Measurements from ENCODE around the gene LSR. TPM values are rescaled to one million over a fixed set of nuclear protein-coding genes. Genes with fewer than 3 reads are reported as not detected.

LSR gene
- total and polyA plus RNA-seq, 2 experiments from 2014 or later, result 116 to 212 TPM

- H3K4me2 ChIP-seq, result no peak overlapping the region
- no peaks in the 10 kb centered on the region for H3F3A ChIP-seq (replicated peaks; ENCODE audit: low read depth)
- H3K4me1 Mint-ChIP-seq, result peaks cover 5% of the 10 kb centered on the region
- no peaks in the 10 kb centered on the region for H3K27me3 ChIP-seq (ENCODE audit: insufficient read depth)
- H4K20me1 ChIP-seq (replicated peaks; ENCODE audit: insufficient read depth), result peaks cover 33% of the 10 kb centered on the region
- H3K79me2 ChIP-seq (replicated peaks; ENCODE audit: insufficient read depth), result peaks cover 42% of the 10 kb centered on the region
- peaks cover 22% of the 10 kb centered on the region for H3K27me3 Mint-ChIP-seq (ENCODE audit: insufficient read depth, low read depth, poor library complexity)
- ATAC-seq, result no peak
- no peaks in the 10 kb centered on the region for H3K9me3 Mint-ChIP-seq
- H3K4me3 ChIP-seq, result no peak overlapping the region
- no peak for TF ChIP-seq ZNF114 (CRISPR knock-in tag; IDR thresholded peaks at IDR 0.05)
- H3K9me2 ChIP-seq (ENCODE audit: insufficient read depth), result no peaks in the 10 kb centered on the region
- no peak overlapping the region for H2AFZ ChIP-seq
- H3K36me3 Mint-ChIP-seq (ENCODE audit: low read depth), result peaks cover 85% of the 10 kb centered on the region
- H3K4me1 ChIP-seq (ENCODE audit: insufficient read depth), result no peaks in the 10 kb centered on the region
- H3K36me3 ChIP-seq (ENCODE audit: insufficient read depth), result 0 out of 2 replicates have a peak, but pooled peaks cover 23% of the 10 kb centered on the region
- H3K27ac ChIP-seq (ENCODE audit: low read depth), result 0 out of 2 replicates have a peak overlapping the region, but pooled peaks have one; percentile 19
- no peak overlapping the region for H3K4me3 Mint-ChIP-seq
- DNase-seq (ENCODE audit: low spot score), result no peak
- H3K27ac Mint-ChIP-seq, result 0 out of 2 replicates have a peak overlapping the region, but pooled peaks have one; percentile 31
Measured at GRCh38 chr19:35257113-35257461, 8.3 kb downstream of the LSR start.

DNA sequence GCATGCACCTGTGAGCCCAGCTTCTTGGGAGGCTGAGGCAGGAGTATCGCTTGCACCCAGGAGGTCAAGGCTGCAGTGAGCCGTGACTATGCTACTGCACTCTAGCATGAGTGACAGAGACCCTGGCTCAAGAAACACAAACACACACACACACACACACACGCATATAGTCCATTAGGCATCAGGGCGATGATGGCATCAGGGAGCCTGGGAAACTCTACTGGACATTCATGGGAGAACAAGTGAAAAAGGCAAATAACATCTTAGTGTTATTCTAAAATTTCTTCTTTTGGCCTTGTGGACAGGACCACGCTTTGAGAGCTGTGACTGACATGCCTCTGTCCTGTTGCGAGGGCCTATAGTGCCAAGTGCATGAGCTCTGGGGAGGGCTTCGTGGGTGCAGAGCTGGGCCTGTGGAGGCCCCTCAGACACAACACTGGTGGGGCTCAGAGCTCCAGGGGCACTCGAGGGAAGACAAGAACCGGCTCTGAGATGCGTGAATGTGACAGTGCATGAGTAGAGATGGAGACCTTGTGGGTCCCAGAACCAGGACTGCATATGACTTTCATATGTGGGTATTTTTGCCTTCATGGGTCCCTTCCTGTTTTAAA lies 12.0 kb downstream of the LSR start:
- H3K79me2 ChIP-seq (replicated peaks; ENCODE audit: insufficient read depth), result peaks cover 12% of the 10 kb centered on the region
- peaks cover 21% of the 10 kb centered on the region for H4K20me1 ChIP-seq (replicated peaks; ENCODE audit: insufficient read depth)
- peaks cover 8% of the 10 kb centered on the region; the same call in 1 of the 2 replicates for H3K36me3 ChIP-seq (ENCODE audit: insufficient read depth)
- no peak overlapping the region for H3K27ac ChIP-seq (ENCODE audit: low read depth)
- no peaks in the 10 kb centered on the region for H3K4me1 ChIP-seq (ENCODE audit: insufficient read depth)
- DNase-seq (ENCODE audit: low spot score) (no peak), ATAC-seq (no peak)
- peaks cover 79% of the 10 kb centered on the region for H3K36me3 Mint-ChIP-seq (ENCODE audit: low read depth)
- no peak overlapping the region for H3K4me3 ChIP-seq
- peaks cover 34% of the 10 kb centered on the region for H3K27me3 Mint-ChIP-seq (ENCODE audit: insufficient read depth, low read depth, poor library complexity)
- H3K27me3 ChIP-seq (ENCODE audit: insufficient read depth), result no peaks in the 10 kb centered on the region
- TF ChIP-seq ETS1 (IDR thresholded peaks at IDR 0.05) (no peak), STAT1 (IDR thresholded peaks at IDR 0.05; ENCODE audit: unreplicated experiment) (no peak), EZH2 (IDR thresholded peaks at IDR 0.05; ENCODE audit: low read depth, unreplicated experiment) (no peak), JUNB (IDR thresholded peaks at IDR 0.05; ENCODE audit: unreplicated experiment) (no peak)
- H3K4me1 Mint-ChIP-seq, result peaks cover 6% of the 10 kb centered on the region; the same call in 2 of the 3 replicates
- no peaks in the 10 kb centered on the region for H3K9me2 ChIP-seq (ENCODE audit: insufficient read depth)
- H3F3A ChIP-seq (replicated peaks; ENCODE audit: low read depth), result peaks cover 7% of the 10 kb centered on the region
- peak overlapping the region; percentile 36; the same call in 1 of the 2 replicates for H3K27ac Mint-ChIP-seq
- H3K4me2 ChIP-seq, result no peak overlapping the region
- H3K4me3 Mint-ChIP-seq, result no peak overlapping the region
- H2AFZ ChIP-seq, result no peak overlapping the region
- H3K9me3 Mint-ChIP-seq, result no peaks in the 10 kb centered on the region

- Histone ChIP-seq H3F3A (replicated peaks; ENCODE audit: low read depth) (peaks cover 10% of the 10 kb centered on the region), H3K4me2 (no peak overlapping the region), H3K79me2 (replicated peaks; ENCODE audit: insufficient read depth) (peaks cover 5% of the 10 kb centered on the region), H3K27me3 (ENCODE audit: insufficient read depth) (no peaks in the 10 kb centered on the region), H4K20me1 (replicated peaks; ENCODE audit: insufficient read depth) (peaks cover 22% of the 10 kb centered on the region), H2AFZ (no peak overlapping the region), H3K4me1 (ENCODE audit: insufficient read depth) (no peaks in the 10 kb centered on the region), H3K9me2 (ENCODE audit: insufficient read depth) (no peaks in the 10 kb centered on the region), H3K27ac (ENCODE audit: low read depth) (no peak overlapping the region), H3K4me3 (no peak overlapping the region), H3K36me3 (ENCODE audit: insufficient read depth) (peaks cover 8% of the 10 kb centered on the region; the same call in 1 of the 2 replicates)
- peaks cover 11% of the 10 kb centered on the region; the same call in 2 of the 3 replicates for H3K4me1 Mint-ChIP-seq
- 0 out of 2 replicates have a peak overlapping the region, but pooled peaks have one; percentile 36 for H3K27ac Mint-ChIP-seq
- no peak overlapping the region for H3K4me3 Mint-ChIP-seq
- no peak for DNase-seq (ENCODE audit: low spot score)
- H3K27me3 Mint-ChIP-seq (ENCODE audit: insufficient read depth, low read depth, poor library complexity), result peaks cover 39% of the 10 kb centered on the region
- H3K36me3 Mint-ChIP-seq (ENCODE audit: low read depth), result peaks cover 81% of the 10 kb centered on the region
- TF ChIP-seq ETS1 (IDR thresholded peaks at IDR 0.05) (no peak), STAT1 (IDR thresholded peaks at IDR 0.05; ENCODE audit: unreplicated experiment) (no peak)
- no peak for ATAC-seq
- no peaks in the 10 kb centered on the region for H3K9me3 Mint-ChIP-seq
Measured at GRCh38 chr19:35261356-35262100, 12.7 kb downstream of the LSR start.
